ENCODE results near the gene CELSR2.

DNA sequence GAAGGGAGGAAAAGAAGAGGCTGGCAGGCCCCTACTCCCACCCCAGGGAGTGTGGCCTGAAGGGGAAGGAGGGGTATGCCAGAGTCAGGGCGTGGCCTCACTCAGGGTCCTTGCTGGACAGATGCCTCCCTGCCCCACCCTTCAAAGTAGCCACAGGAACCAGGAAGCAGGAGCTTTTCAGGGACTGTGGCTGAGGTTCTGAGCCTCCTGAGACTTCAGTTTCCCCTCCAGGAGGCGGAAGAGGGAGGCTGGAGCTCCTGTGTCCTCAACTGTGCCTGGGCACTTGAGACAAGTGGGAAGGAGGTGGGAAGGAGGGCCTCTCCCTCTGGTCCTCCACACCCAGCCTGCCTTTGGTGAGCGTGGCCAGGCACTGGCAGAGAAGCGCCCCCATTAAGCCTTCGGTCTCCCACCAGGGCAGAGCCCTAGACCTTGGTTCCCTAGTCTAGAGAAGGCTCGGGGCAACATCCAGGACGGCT, 5.3 kb downstream of the CELSR2 start:
- no peak for TF ChIP-seq POLR2A (IDR thresholded peaks at IDR 0.05)
- TF ChIP-seq, protein P1, sequence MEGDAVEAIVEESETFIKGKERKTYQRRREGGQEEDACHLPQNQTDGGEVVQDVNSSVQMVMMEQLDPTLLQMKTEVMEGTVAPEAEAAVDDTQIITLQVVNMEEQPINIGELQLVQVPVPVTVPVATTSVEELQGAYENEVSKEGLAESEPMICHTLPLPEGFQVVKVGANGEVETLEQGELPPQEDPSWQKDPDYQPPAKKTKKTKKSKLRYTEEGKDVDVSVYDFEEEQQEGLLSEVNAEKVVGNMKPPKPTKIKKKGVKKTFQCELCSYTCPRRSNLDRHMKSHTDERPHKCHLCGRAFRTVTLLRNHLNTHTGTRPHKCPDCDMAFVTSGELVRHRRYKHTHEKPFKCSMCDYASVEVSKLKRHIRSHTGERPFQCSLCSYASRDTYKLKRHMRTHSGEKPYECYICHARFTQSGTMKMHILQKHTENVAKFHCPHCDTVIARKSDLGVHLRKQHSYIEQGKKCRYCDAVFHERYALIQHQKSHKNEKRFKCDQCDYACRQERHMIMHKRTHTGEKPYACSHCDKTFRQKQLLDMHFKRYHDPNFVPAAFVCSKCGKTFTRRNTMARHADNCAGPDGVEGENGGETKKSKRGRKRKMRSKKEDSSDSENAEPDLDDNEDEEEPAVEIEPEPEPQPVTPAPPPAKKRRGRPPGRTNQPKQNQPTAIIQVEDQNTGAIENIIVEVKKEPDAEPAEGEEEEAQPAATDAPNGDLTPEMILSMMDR (IDR thresholded peaks at IDR 0.05), result no peak
